Limb (tissue), 2 donors: ENCODE measurements around the gene PTK7.
A peak's percentile ranks its signal among the peaks of the same experiment; 100 is the strongest.
"Not testable (repeated sequence)": the region's sequence is repeated elsewhere in the genome, so short reads cannot be mapped to it uniquely, and the experiment has no call there.

Experiments
- DNase-seq, 2 donors: peaks; one replicate each; pipeline ENCODE4 v3.0.0-alpha.2; 2016; ENCODE audit errors: extremely low spot score in 2 of 2

The PTK7 gene

DNA sequence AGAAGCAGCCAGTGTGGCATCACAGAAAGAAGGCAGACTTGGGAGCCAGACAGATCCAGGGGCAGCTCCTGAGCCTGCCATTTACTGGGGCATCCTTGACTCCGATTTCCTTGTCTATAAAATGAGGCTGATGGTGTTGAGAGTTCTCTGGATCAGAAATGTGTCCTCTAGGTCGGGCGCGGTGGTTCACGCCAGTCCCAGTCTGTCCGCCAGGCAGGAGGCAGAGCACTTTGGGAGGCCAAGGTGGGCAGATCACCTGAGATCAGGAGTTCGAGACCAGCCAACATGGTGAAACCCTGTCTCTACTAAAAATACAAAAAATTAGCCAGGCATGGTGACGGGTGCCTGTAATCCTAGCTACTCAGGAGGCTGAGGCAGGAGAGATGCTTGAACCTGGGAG lies 41.4 kb downstream of the PTK7 start:
- DNase-seq, result not testable (repeated sequence)

DNA sequence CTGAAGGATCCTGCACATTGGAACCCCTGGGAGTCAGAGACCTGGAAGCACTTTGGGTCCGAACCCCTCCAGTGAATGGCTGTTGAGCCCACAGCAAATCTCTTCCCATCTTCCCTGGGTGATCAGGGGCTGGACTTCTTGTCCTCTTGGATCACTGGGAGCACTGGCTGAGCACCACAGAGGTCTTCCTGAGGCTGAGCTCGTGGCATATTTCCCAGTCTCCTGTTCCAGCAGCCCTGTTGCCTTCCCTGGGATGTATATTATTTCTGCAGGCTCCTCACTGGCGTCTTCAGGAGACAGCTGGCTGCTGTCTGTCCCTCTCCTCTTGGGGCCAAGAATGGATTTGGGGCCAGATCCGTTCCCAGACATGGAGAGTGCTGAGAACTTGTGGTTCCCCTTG lies 43.4 kb downstream of the PTK7 start:
- DNase-seq, result no peak

DNA sequence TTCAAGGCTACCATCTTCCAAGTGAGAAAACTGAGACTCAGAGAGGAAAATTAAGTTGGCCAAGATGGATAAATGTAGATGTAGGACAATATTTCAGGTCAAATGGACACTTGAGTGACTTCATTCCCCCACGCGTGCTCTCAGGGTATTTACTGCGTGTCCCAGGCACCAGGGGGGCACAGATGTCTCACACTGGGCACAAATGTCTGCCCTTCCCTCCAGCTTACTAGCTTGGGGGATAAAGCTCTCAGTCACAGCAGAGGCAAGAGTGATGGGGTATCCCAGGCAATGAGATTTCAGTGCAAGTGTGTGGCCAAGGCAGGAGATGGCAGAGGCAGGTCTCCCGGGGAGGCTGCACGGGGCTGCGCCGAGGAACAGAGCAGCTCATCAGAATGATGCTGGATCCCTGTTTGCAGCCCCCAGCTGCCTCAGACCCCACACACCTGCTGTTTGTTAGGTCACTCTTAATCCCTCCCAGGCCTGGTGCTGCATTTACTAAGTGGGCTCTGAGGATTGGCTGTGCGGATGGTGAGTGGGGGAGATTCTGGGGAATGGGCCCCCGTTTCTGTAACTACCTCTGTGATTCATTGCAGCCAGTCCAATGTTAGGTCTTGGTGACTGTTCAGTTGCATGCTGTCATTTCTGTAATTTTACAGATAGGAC lies 44.1 kb downstream of the PTK7 start:
- DNase-seq, result no peak

DNA sequence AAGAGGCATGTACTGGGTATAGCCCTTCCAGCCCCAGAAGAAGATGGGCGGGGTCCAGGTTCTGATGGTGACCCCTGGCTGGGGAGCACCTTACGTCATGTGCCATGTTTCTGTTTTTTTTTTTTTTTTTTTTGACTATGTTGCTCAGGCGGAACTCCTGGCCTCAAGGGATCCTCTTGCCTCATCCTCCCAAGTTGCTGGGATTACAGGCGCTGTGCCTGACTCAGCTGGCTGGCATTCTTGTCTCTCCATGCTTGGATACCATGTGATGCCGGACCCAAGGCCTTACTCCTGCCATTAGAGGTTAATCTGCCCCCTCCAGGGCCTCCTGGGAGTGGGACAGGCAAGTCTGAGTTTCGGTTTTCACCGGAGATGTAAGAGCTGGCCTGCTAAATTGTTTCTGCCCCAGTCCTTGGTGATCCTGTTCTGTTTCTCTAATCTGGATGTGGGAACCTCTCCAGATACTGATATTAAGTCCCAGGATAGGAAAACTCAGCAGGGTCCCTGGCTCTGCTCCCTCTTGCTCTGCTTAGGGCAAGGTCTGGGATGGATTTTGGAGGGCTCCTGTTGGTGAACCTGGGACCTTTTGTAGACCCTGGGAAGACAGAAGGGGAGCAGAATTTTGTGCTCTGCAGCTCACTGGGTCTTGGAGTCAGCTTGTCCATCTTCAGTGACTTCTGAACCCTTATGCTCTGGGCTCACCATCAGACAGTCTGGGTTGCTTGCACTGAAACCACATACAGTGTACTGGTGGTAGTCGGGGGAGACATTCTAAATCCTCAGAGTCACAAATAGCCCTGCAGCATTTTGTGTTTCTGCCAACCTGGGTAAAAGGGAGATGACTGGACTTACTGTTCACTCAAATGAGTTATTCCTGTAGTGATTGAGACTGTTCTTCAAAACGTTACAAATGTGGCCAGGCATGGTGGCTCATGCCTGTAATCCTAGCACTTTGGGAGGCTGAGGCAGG lies 45.1 kb downstream of the PTK7 start:
- DNase-seq, result no peak

DNA sequence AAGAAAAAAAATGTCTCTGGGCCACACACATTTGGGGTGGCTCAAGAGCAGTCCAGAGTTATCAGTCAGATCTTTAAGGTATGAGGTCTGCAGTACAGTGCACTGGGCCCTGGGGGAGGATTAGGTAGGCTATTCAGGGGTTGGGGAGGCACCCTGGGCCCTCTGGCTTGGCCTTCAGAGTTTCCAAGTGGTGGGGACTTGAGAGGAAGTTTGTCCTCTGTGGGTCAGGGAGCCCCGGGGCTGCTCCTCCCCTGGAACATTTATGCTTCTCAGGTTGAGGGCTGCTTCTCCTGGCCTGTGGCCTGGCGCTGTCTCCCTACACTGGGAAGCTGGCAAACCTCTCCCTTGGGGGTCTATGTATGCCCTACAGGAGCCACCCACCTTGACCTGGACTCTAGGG lies 46.0 kb downstream of the PTK7 start:
- DNase-seq, result no peak

DNA sequence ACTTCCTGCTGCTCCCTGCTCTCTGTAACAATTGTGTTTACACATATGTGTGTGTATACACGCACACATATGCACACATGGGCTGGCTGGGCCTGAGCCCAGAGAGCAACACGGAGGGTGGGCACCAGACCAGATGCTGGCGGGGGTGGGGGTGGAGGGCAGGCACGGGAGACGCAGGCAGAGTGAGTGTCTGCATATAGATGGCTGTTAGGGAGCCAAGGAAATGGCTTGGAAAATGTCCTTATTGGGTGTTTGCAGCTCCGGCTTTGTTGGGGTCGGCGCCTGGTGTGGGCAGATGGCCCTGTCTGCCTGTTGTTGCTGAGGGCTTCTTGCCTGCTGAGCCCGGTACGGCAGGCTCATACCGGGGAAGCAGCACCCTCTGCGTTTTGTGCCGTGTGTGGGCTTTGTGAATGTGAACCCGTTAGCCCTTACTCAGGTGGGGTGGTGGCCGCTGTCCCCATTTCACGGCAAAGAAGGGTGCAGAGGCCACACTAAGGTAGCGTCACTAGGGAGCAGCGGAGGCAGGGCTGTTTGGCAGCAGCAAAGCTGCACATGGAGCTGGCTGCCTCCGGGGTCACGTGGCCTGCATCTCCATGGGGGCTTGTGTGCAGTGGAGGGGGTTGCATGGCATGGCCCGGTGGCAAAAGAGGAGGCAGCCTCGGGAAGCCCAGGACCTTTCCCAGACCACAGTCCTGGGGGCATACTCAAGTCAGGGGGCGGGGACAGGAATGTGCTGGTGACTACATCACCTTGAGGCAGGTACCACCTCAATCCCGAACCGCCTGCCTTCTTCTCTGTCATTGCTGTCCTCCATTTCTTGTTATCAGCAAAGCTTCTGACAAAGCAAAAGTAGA lies 47.6 kb downstream of the PTK7 start:
- DNase-seq, result no peak

DNA sequence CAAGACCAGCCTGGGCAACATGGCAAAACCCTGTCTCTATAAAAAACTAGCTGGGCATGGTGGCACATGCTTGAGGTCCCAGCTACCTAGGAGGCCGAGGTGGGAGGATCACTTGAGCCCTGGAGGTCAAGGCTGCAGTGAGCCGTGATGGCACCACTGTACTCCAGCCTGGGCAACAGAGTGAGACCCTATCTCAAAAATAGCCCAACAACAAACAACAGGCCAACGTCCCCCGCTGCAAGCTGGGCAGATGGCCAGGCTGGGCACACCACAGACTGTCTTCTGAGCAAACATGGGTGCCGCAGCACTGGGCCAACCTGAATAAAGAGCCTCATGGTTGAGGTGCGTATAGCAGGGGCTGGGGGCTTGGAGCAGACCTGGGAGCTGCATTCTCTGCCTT lies 48.4 kb downstream of the PTK7 start:
- no peak for DNase-seq

DNA sequence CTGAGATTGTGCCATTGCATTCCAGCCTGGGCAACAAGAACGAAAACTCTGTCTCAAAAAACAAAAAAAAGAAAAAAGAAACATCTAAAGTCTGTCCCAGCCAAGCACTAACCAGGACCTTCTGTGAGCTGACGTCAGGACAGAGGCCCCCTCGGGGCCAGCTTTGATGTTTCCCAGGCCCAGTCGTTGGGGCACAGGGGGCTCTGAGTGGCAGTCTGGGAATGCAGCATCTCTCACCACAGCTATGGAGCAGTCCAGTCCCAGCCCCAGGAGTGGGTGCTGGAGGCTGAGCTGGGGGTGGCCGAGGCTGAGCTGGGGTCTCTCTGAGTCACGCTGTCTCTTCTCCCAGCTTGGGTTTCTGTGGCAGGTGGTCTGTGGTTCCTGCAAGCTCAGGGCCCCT lies 49.0 kb downstream of the PTK7 start:
- DNase-seq, result peak in 1 of 2 donors; percentile 64

DNA sequence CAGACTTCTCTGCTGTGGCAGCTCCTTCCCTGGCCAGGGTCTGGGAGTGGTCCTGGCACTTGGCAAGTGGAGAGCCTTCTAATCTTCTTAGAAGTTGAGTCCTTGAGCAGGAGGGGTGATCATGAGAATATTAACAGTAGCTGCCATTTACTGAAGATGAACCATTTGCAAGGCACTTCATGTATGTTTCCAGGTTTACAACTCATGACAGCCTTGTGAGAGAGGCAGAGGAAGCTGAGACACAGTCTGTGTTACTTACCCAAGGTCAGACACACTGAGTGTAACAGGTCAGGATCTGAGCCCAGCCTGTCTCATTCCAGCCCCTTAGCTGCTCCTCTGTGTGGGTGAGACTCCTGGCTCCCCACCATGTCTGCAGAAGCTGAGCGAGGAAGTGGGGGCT lies 49.4 kb downstream of the PTK7 start:
- no peak for DNase-seq

DNA sequence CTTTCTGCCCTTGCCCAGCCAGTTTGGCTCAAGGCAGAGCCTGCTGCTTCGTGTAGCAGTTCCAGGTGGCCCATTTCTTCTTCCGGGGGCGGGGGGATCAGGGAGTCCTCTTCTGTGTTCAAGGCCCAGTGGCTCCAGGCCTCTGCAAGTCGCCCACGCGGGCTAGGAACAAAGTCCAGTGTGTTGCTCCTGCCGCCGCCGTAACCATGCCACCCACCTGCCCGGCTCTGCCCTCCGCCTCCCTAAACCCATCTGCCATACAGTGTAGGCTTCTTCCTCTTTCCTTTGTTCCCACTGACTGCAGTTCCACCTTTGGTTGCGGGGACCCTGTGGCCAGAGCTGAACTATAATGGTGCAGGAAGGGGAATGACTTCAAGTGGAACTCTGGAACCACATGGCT lies 51.1 kb downstream of the PTK7 start:
- no peak for DNase-seq

DNA sequence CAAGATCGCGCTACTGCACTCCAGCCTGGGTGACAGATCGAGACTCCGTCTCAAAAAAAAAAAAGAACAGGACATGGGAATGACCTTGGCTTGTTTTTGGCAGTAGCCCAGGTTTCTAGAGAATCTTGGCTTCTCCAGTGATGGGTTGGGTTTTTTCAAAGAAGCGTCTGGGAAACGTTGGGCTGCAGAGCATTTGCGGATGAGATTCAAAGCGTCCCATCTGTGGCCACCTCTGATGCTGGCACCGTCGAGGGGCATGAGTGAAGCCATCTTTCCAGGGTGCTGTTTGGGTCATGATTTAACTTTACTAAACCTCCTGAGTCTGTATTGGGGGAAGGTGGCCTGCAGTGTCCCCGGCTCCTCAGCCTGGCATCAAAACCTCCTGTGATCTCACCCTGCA lies 51.8 kb downstream of the PTK7 start:
- no peak for DNase-seq

DNA sequence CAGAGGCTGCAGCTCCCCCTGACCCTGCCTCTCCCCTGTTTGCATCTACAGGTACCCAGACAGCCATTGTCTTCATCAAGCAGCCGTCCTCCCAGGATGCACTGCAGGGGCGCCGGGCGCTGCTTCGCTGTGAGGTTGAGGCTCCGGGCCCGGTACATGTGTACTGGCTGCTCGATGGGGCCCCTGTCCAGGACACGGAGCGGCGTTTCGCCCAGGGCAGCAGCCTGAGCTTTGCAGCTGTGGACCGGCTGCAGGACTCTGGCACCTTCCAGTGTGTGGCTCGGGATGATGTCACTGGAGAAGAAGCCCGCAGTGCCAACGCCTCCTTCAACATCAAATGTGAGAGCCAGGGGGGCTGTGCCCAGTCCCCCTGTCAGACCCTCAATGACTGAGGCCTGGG lies 52.8 kb downstream of the PTK7 start:
- DNase-seq, result no peak

DNA sequence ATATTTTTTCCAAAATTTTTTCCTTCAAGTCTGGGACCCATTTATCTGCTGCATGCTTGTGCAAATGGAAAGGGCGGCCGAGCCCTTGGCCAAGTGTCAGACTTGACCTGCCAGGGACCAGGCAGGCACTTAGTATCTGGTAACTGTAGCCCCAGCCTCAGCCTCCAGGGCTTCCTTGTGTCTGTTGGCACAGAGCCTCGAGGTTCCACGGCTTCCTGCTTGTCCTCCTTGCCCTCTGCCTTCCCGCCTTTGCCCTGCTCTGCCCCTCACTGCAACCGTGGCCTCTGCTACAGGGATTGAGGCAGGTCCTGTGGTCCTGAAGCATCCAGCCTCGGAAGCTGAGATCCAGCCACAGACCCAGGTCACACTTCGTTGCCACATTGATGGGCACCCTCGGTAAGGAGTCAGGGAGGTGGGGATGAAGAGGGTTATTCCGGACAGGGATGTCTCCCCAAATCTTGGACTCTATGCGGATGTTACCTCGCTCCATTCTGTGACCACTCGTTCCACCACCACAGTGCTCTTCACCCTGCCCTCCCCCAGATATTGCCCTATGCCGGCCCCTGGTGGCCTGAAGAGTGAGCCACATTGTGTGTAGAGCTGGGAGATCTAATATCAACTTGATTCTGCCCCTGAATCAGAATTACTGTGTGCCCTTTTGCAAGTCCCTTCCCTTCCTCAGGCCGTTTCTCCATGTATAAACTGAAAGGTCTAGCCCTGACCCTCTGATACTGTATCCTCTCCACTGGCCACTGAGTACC lies 53.5 kb downstream of the PTK7 start:
- DNase-seq, result no peak

DNA sequence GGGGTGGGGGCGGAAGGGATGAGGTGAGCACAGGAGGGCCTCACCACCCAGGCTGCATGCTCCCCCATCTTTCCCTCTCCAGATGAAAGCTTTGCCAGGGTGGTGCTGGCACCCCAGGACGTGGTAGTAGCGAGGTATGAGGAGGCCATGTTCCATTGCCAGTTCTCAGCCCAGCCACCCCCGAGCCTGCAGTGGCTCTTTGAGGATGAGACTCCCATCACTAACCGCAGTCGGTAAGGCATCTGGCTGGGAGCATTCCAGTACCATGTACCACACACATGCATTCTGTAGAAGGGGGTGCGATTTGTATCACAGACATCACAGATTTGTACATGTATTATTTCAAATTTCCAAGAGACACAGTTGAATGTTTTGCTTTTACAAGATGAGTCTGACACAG lies 54.3 kb downstream of the PTK7 start:
- DNase-seq, result no peak

DNA sequence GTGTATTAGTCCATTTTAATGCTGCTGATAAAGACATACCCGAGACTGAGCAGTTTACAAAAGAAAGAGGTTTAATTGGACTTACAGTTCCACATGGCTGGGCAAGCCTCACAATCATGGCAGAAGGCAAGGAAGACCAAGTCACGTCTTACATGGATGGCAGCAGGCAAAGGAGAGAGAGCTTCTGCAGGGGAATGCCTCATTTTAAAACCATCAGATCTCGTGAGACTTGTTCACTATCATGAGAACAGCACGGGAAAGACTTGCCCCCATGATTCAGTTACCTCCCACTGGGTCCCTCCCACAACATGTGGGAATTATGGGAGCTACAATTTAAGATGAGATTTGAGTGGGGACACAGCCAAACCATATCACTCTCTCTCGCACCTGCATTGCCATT lies 55.3 kb downstream of the PTK7 start:
- DNase-seq, result not testable (repeated sequence)

DNA sequence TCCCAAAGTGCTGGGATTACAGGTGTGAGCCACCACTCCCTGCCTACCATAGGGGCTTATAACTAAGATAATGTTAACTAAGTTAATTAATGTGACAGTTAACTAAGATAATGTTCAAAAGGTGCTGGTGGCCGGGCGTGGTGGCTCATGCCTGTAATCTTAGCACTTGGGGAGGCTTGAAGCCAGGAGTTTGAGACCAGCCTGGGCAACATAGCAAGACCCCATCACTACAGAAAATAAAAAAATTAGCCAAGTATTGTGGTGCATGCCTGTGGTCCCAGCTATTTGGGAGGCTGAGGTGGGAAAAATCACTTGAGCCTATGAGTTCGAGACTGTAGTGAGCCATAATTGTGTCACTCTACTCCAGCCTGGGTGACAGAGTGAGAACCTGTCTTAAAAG lies 62.2 kb downstream of the PTK7 start:
- no peak for DNase-seq

DNA sequence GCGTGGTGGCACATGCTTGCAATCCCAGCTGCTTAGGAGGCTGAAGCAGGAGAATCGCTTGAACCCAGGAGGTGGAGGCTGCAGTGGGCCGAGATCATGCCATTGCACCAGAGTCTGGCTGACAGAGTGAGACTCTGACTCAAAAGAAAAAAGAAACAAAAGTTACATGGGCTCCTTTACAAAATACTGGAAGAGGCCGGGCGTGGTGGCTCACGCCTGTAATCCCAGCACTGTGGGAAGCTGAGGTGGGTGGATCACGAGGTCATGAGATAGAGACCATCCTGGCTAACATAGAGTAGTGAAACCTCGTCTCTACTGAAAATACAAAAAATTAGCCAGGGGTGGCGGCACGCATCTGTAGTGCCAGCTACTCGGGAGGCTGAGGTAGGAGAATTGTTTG lies 63.9 kb downstream of the PTK7 start:
- not testable (repeated sequence) for DNase-seq

DNA sequence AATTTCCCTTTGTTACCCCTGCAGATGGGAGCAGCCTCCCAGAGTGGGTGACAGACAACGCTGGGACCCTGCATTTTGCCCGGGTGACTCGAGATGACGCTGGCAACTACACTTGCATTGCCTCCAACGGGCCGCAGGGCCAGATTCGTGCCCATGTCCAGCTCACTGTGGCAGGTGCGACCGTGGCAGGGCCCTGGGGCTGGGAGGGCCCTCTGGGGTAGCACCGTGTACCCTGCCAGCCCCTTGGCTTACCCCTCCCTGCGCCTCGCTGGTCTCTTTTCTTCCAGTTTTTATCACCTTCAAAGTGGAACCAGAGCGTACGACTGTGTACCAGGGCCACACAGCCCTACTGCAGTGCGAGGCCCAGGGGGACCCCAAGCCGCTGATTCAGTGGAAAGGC lies 65.5 kb downstream of the PTK7 start:
- DNase-seq, result no peak

DNA sequence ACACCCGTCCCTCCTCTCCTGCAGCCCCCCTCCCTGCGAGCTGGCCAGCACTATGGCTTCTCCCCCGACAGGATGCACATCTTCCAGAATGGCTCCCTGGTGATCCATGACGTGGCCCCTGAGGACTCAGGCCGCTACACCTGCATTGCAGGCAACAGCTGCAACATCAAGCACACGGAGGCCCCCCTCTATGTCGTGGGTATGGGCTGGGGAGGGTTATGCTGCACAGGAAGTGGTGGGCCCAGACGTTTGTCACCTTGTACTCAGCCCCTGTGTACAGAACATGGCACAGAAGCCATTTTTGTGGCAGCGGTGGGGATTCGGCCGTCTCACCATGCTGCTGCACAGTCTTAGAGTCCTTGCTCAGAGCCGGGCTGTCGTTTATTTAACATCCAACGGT lies 66.0 kb downstream of the PTK7 start:
- no peak for DNase-seq

DNA sequence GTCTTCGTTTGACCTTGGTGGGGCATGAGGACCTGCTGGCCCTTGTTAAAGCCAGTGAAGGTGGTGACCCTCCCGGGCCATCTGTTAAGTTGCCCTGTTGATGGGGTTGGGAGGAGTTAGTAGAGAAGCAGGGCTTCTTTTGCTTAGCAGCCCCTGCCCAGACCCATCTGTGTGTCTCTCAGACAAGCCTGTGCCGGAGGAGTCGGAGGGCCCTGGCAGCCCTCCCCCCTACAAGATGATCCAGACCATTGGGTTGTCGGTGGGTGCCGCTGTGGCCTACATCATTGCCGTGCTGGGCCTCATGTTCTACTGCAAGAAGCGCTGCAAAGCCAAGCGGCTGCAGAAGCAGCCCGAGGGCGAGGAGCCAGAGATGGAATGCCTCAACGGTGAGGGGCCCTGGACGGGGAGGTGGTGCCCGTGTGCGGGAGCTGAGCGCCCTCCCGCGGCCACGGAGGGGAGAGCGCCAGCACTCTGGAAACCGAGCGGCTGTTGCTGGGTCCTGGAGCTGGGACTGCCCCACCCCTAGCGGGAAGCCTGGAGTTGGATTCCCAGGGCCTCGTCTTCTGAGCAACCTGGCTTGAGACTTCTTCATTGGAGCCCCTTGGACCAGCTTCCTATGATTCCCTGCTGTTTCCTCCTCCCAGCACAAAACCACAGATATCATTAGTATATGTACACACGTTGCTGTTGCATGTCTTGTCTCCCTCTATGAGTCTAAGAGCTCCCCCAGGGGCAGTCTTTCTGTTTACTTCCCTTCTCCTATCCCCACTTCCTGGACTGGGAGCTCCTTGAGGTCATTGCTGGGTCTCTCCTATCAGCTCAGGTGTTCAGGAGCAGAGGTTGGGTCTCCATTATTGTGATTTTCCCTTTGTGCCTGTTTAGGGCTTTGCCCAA lies 67.4 kb downstream of the PTK7 start:
- peak; percentile 95 to 96 for DNase-seq
